Peyer's patch (tissue), 4 donors: ENCODE data around the gene CCR2.

Experiments
- POLR2A ChIP-seq, 2 donors: fragments of 450-650 bp; IDR thresholded peaks; one replicate each; pipeline ENCODE4 v1.5.1; 2017; ENCODE audit warnings: antibody characterized with exemption in 2 of 2, mild to moderate bottlenecking in 2 of 2, moderate library complexity in 2 of 2
- TF ChIP-seq, protein P1 (sequence below), 6 experiments: fragments of 450-650 bp in 4 of 6; fragments of 200-600 bp in 2 of 6; sonication (generic) in 1 of 6; IDR thresholded peaks; one replicate each; pipeline ENCODE4 v1.5.1; 2017 to 2019; ENCODE audit warnings: antibody characterized with exemption in 6 of 6, mild to moderate bottlenecking in 3 of 6, moderate library complexity in 1 of 6

DNA sequence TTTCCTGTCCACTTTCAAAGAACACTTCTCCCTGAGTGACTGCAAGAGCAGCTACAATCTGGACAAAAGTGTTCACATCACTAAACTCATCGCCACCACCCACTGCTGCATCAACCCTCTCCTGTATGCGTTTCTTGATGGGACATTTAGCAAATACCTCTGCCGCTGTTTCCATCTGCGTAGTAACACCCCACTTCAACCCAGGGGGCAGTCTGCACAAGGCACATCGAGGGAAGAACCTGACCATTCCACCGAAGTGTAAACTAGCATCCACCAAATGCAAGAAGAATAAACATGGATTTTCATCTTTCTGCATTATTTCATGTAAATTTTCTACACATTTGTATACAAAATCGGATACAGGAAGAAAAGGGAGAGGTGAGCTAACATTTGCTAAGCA, 54.9 kb downstream of the CCR2 start:
- TF ChIP-seq, protein P1, sequence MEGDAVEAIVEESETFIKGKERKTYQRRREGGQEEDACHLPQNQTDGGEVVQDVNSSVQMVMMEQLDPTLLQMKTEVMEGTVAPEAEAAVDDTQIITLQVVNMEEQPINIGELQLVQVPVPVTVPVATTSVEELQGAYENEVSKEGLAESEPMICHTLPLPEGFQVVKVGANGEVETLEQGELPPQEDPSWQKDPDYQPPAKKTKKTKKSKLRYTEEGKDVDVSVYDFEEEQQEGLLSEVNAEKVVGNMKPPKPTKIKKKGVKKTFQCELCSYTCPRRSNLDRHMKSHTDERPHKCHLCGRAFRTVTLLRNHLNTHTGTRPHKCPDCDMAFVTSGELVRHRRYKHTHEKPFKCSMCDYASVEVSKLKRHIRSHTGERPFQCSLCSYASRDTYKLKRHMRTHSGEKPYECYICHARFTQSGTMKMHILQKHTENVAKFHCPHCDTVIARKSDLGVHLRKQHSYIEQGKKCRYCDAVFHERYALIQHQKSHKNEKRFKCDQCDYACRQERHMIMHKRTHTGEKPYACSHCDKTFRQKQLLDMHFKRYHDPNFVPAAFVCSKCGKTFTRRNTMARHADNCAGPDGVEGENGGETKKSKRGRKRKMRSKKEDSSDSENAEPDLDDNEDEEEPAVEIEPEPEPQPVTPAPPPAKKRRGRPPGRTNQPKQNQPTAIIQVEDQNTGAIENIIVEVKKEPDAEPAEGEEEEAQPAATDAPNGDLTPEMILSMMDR (IDR thresholded peaks at IDR 0.05): no peak
- no peak for TF ChIP-seq POLR2A (IDR thresholded peaks at IDR 0.05)
